Fibroblast of villous mesenchyme (primary cell): Measurements from ENCODE around the gene CCDC188. TPM values are rescaled to one million over a fixed set of nuclear protein-coding genes. Genes with fewer than 3 reads are reported as not detected.

ENCODE experiments used
- DNase-seq: peaks from one replicate; pipeline ENCODE4 v3.0.0-alpha.2; 2010; ENCODE audit warnings: low read depth
- H3K4me3 ChIP-seq: 2 replicates; pipeline ENCODE4 v1.5.1; 2011; ENCODE audit warnings: low read depth, mild to moderate bottlenecking, low read length
- total RNA-seq: library from RNA; depleted of rRNA; stranded (reverse); fragments of >200 nt; gene quantifications from 2 replicates; pipeline ENCODE4 v1.2.3, GENCODE V29; 2012
- TF ChIP-seq, protein P1 (sequence below): IDR thresholded peaks from 2 replicates; pipeline ENCODE4 v1.5.1; 2012; ENCODE audit warnings: low read depth, mild to moderate bottlenecking, low read length; ENCODE audit not compliant: insufficient read depth

Gene CCDC188
- total RNA-seq, 1 donor = 0.43 TPM

DNA sequence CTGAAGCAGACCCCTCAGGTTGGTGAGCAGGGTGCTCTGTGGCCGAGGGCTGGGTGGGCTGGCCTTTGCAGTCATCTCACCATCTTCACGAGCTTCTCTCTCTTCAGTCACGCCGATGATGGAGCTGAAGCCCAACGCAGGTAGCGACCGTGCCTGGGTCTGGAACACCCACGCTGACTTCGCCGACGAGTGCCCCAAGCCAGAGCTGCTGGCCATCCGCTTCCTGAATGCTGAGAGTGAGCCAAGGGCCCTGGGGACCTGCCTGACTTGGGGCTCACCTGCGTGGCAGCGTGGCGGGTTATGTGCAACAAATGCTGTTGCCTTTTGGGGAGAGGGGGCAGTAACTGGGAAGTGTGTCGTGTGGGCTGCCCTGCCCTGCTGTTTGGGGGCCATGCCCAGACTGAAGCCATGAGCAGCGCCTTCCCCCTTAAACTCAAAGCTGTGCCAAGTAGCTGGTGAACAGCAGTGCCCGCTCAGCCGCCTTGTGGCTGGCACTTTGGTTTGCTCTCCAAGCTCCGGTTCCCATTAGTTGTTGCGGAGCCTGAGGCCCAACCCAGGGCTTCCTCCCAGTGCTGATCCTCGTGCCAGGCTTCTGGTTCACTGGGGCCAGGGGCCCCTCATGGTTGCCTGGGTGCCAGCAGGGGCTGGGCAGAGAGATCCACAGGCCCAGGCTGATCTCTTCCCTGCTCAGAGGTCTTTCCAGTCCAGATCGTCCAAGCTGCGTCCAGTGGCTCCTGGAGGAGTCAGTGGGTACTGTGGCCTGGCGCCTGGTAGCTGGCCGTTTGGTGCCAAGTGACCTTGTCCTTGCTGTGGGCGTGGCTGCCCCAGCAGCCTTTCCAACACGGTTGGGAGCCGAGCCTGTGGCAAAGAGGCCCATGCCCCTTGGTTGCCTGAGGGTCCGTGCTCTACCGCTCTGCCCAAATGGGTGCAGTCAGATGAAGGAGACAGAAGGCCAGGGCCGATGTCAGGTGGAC lies 25.4 kb downstream of the CCDC188 start:
- no peak for DNase-seq
- TF ChIP-seq, protein P1, sequence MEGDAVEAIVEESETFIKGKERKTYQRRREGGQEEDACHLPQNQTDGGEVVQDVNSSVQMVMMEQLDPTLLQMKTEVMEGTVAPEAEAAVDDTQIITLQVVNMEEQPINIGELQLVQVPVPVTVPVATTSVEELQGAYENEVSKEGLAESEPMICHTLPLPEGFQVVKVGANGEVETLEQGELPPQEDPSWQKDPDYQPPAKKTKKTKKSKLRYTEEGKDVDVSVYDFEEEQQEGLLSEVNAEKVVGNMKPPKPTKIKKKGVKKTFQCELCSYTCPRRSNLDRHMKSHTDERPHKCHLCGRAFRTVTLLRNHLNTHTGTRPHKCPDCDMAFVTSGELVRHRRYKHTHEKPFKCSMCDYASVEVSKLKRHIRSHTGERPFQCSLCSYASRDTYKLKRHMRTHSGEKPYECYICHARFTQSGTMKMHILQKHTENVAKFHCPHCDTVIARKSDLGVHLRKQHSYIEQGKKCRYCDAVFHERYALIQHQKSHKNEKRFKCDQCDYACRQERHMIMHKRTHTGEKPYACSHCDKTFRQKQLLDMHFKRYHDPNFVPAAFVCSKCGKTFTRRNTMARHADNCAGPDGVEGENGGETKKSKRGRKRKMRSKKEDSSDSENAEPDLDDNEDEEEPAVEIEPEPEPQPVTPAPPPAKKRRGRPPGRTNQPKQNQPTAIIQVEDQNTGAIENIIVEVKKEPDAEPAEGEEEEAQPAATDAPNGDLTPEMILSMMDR = no peak
- no peak overlapping the region for H3K4me3 ChIP-seq

DNA sequence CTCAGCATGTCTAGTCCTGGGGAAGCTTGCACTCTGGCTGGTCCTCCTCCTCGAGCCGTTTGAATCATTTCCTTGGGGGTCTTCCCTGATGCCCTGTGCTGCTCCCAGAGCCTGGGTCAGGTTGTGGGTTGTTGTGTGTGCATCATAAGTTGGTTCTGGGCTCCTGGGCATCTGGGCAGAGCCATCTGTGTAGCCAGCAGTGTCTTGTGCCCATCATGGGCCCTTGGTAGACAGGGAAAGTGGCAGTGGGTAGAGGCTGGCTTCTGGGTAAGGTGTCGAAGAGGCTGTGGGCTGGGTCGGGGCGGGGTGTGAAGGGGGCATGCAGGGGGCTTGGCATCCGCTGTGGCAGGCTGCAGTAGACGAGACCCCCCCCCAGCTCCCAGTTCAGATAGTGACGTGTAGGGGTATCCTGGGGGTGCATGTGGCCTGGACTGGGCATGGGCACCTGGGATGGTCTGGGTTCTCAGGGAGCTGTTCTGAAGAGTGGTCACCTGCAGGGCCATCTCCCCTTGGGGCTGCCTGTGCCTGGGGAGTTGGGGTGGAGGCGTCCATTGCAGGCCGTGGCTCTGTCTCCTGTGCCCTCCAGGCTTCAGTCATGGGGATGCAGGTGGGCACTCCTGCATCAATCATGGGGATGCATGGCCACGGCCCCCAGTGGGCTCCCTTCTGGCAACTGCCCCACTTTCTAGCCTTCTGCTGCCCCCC lies 26.6 kb downstream of the CCDC188 start:
- DNase-seq = no peak
- TF ChIP-seq, protein P1 = no peak
- no peak overlapping the region for H3K4me3 ChIP-seq

DNA sequence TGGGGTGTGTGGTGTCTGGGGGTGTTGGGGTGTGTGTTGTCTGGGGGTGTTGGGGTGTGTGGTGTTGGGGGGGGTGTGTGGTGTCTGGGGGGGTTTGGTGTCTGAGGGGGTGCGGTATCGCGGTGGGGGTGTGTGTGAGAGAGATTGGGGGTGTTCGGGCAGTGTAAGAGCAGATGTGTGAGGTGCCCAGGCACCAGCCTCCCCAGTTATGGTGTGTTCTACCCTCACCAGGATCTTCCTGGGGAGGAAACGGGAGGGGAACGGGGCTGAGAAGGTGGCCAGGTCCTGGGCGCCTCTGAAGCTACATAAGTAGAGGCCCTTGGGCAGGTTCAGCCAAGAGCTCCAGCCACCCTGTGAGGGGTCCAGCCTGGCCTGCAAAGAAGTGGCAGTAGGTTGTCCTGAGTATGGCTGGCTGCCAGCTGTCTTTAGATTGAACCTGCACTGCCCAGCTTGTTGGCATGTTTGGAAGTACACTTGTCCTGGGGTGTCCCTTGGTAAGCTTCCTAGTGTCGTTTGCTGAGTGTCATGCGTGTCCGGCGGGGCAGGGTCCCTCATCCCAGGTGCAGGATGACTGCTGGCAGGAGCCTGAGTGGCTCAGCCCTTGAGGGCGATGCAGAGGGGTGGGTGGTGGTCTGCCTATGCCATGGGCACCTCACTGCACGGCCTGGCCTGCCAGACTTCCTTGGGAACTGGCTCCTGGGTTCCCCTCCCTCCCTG lies 27.3 kb downstream of the CCDC188 start:
- H3K4me3 ChIP-seq = no peak overlapping the region
- TF ChIP-seq, protein P1 = no peak
- no peak for DNase-seq

DNA sequence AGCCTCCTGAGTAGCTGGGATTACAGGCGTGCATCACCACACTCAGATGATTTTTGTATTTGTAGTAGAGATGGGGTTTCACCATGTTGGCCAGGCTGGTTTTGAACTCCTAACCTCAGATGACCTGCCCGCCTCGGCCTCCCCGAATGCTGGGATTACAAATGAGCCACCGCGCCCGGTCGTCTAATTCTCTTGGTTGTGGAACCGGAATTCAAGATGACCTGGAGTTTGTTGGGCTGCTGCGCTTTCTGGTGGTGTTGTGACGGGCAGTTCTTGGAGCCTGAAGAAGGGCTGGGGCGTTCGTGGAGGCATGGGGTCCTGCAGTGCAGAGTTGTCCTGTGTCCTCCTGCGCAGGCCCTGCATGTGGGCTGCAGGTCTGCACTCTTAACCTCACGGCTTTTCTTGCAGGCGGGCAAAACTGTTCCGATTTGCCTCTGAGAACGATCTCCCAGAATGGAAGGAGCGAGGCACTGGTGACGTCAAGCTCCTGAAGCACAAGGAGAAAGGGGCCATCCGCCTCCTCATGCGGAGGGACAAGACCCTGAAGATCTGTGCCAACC lies 28.9 kb downstream of the CCDC188 start:
- H3K4me3 ChIP-seq = no peak overlapping the region
- no peak for DNase-seq
- TF ChIP-seq, protein P1 = no peak

DNA sequence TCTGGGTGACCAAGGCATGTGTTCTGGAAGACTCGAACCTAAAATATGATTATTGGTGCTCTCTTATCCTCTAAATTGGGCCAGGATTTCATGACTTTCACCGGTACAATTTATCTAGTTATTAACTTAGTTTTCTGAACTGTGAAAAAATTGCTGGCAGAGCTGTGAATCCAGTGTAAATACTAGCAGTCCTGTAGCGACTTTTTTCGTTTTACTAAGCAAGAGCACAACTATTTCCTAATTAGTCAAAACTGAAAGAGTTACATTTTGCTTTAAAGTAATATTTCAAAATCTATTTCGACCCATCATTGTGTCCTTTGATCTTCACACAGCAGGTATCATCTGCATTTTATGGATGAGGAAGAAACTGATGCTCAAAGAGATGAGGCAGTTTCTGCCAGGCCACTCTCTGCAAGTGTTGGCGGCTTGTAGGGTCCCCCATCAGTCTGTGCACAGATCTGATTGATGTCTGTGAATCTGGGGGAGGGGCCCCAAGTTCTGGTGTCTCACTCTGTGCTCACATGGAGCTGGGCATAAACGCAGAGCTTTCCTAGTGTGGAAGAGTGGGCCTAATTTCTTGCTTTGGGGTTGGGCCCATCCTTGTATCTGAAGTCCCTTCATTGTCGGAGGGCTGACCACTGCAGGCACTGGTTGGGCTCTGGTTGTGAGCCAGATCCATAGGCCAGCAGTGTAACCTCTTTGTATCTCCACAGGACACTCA lies 32.4 kb downstream of the CCDC188 start:
- TF ChIP-seq, protein P1 = no peak
- no peak for DNase-seq
- peak overlapping the region; percentile 79 for H3K4me3 ChIP-seq
